HCT116 (cell line): ENCODE data around the gene PRKAG3. TPM values are rescaled to one million over a fixed set of nuclear protein-coding genes. Genes with fewer than 3 reads are reported as not detected.

ENCODE experiments used
- ATAC-seq: fragments of 200-7000 bp; cut with Tn5 transposase; 2 replicates; pipeline ENCODE4 v1.9.1; 2020; ENCODE audit warnings: mild to moderate bottlenecking, moderate library complexity
- BruUV-seq: library from RNA; stranded (reverse); fragments of 400-500 nt; replicated peaks from 2 replicates; lab custom pipeline; 2021; lab: Mats Ljungman, UMichigan
- CTCF ChIA-PET: fragments of 300-600 bp; sonication (Branson Sonifier 250); formaldehyde crosslinking; loops from one replicate; lab custom pipeline; 2021; ENCODE audit warnings: antibody characterized with exemption; lab: Charles Lee
- POLR2A ChIA-PET: fragments of 300-600, 350-600 bp; sonication (Branson Sonifier 250); formaldehyde crosslinking; loops from one replicate; lab custom pipeline; 2021; ENCODE audit warnings: antibody characterized with exemption; lab: Charles Lee
- RAD21 ChIA-PET, 2 experiments: fragments of 300-600 bp; sonication (Branson Sonifier 250); formaldehyde crosslinking; loops; one replicate each; lab custom pipeline; 2023; ENCODE audit warnings: low total read pairs in 2 of 2; ENCODE audit not compliant: uncharacterized antibody in 2 of 2, unreplicated experiment in 2 of 2, low non-redundant PET in 1 of 2; lab: Charles Lee
- DNase-seq: peaks from one replicate; pipeline ENCODE4 v3.0.0-alpha.2; 2010; ENCODE audit warnings: low read depth, low spot score
- H2AFZ ChIP-seq: fragments of 200-600 bp; shearing (Covaris generic), sonication (generic); 2 replicates; pipeline ENCODE4 v1.6.1; 2017; ENCODE audit warnings: low read depth, mixed run types, mixed read lengths, antibody characterized with exemption, low read length; ENCODE audit not compliant: poor library complexity, severe bottlenecking
- H3K27ac ChIP-seq: 2 replicates; pipeline ENCODE4 v1.5.1; 2012; ENCODE audit warnings: low read depth, low read length
- H3K27me3 ChIP-seq: fragments of 200-600 bp; sonication (generic); 2 replicates; pipeline ENCODE4 v1.6.1; 2016; ENCODE audit warnings: mixed run types, low read length, mixed read lengths; ENCODE audit not compliant: insufficient read depth
- H3K36me3 ChIP-seq, 2 experiments: fragments of 200-500 bp in 1 of 2; fragments of 200-600 bp in 1 of 2; sonication (Bioruptor generic) in 1 of 2; sonication (generic) in 1 of 2; 2 replicates each; pipeline versions ENCODE4 v1.5.1 to v1.6.1; 2014 to 2016; ENCODE audit warnings: low read length in 2 of 2, inconsistent platforms in 1 of 2, mixed read lengths in 1 of 2, mixed run types in 1 of 2; ENCODE audit not compliant: insufficient read depth in 2 of 2, control insufficient read depth in 1 of 2
- H3K4me1 ChIP-seq, 2 experiments: fragments of 200-600 bp in 1 of 2; sonication (generic) in 1 of 2; 2 replicates each; pipeline versions ENCODE4 v1.5.1 to v1.6.1; 2012 to 2017; ENCODE audit warnings: low read length in 2 of 2, inconsistent platforms in 1 of 2, mild to moderate bottlenecking in 1 of 2, mixed read lengths in 1 of 2, mixed run types in 1 of 2, moderate library complexity in 1 of 2; ENCODE audit not compliant: insufficient read depth in 2 of 2, control insufficient read depth in 1 of 2
- H3K4me2 ChIP-seq: fragments of 200-600 bp; sonication (generic); 2 replicates; pipeline ENCODE4 v1.6.1; 2017; ENCODE audit warnings: mixed run types, low read length, mixed read lengths
- H3K4me3 ChIP-seq, 2 experiments: fragments of 200-600 bp in 1 of 2; sonication (generic) in 1 of 2; replicated peaks in 1 of 2; 2 replicates each; pipeline ENCODE4 v1.5.1; 2011 to 2016; ENCODE audit warnings: low read length in 2 of 2, control low read depth in 1 of 2, low read depth in 1 of 2, mild to moderate bottlenecking in 1 of 2, mixed read lengths in 1 of 2, mixed run types in 1 of 2
- H3K79me2 ChIP-seq: fragments of 200-600 bp; sonication (generic); 2 replicates; pipeline ENCODE4 v1.6.1; 2017; ENCODE audit warnings: mild to moderate bottlenecking, mixed run types, low read length, moderate library complexity, mixed read lengths; ENCODE audit not compliant: insufficient read depth
- H3K9ac ChIP-seq: fragments of 200-600 bp; sonication (generic); 2 replicates; pipeline ENCODE4 v1.6.1; 2016; ENCODE audit warnings: low read length, mixed read lengths
- H3K9me2 ChIP-seq: fragments of 200-600 bp; sonication (generic), shearing (Covaris generic); 2 replicates; pipeline ENCODE4 v1.6.1; 2017; ENCODE audit warnings: mixed run types, mild to moderate bottlenecking, moderate library complexity; ENCODE audit not compliant: insufficient read depth
- H3K9me3 ChIP-seq, 2 experiments: fragments of 200-500 bp in 1 of 2; fragments of 200-600 bp in 1 of 2; sonication (Bioruptor generic) in 1 of 2; sonication (generic) in 1 of 2; 2 replicates each; pipeline ENCODE4 v1.6.1; 2014 to 2017; ENCODE audit warnings: low read length in 2 of 2, mixed read lengths in 2 of 2, inconsistent platforms in 1 of 2, low read depth in 1 of 2, mild to moderate bottlenecking in 1 of 2, mixed run types in 1 of 2, moderate library complexity in 1 of 2; ENCODE audit not compliant: control insufficient read depth in 1 of 2, insufficient read depth in 1 of 2
- H4K20me1 ChIP-seq: fragments of 200-600 bp; sonication (generic), shearing (Covaris generic); 2 replicates; pipeline ENCODE4 v1.6.1; 2017; ENCODE audit warnings: mixed run types, mild to moderate bottlenecking, moderate library complexity; ENCODE audit not compliant: insufficient read depth
- CEBPB ChIP-seq: IDR thresholded peaks from 2 replicates; pipeline ENCODE4 v1.6.1; 2012; ENCODE audit warnings: low read depth
- EGR1 ChIP-seq: IDR thresholded peaks from 2 replicates; pipeline ENCODE4 v1.6.1; 2012; ENCODE audit warnings: low read depth
- ELF1 ChIP-seq: IDR thresholded peaks from 2 replicates; pipeline ENCODE4 v1.6.1; 2012; ENCODE audit warnings: low read depth, borderline replicate concordance
- EZH2 ChIP-seq: fragments of 200-600 bp; sonication (generic); IDR thresholded peaks from 2 replicates; pipeline ENCODE4 v1.6.1; 2017; ENCODE audit warnings: antibody characterized with exemption, mixed run types
- POLR2A ChIP-seq: IDR thresholded peaks from 2 replicates; pipeline ENCODE4 v1.7.0; 2011; ENCODE audit warnings: borderline replicate concordance; ENCODE audit not compliant: insufficient read depth, insufficient read length; ENCODE audit errors: extremely low read depth
- POLR2AphosphoS5 ChIP-seq: IDR thresholded peaks from 2 replicates; pipeline ENCODE4 v1.6.1; 2011; ENCODE audit warnings: mild to moderate bottlenecking, low read depth, low read length, moderate library complexity
- REST ChIP-seq: IDR thresholded peaks from 2 replicates; pipeline ENCODE4 v1.6.1; 2012; ENCODE audit warnings: low read depth
- SIN3A ChIP-seq: IDR thresholded peaks from 2 replicates; pipeline ENCODE4 v1.6.1; 2012; ENCODE audit warnings: low read depth
- TCF7L2 ChIP-seq: IDR thresholded peaks from 2 replicates; pipeline ENCODE4 v1.7.0; 2011; ENCODE audit warnings: borderline replicate concordance, inconsistent platforms; ENCODE audit not compliant: insufficient read depth, insufficient read length; ENCODE audit errors: extremely low read depth
- ZBTB33 ChIP-seq: IDR thresholded peaks from 2 replicates; pipeline ENCODE4 v1.6.1; 2011; ENCODE audit warnings: mild to moderate bottlenecking, low read length, moderate library complexity; ENCODE audit not compliant: insufficient replicate concordance; ENCODE audit errors: extremely low read depth
- intact Hi-C: fragments of 100-400 bp; cut with micrococcal nuclease; formaldehyde crosslinking; loops from 2 replicates; pipeline ENCODE4 v1.10.0; 2022
- total RNA-seq: library from RNA; stranded (reverse); gene quantifications from one replicate; pipeline ENCODE4 v1.2.1, GENCODE V29; 2021; ENCODE audit not compliant: unreplicated experiment
- TF ChIP-seq, protein P1 (sequence below), 3 experiments: fragments of 200-600 bp in 1 of 3; sonication (generic) in 1 of 3; IDR thresholded peaks in 2 of 3; conservative IDR thresholded peaks in 1 of 3; 2 replicates each; pipeline ENCODE4 v1.5.1; 2012 to 2017; ENCODE audit warnings: low read depth in 2 of 3, low read length in 2 of 3, antibody characterized with exemption in 1 of 3, borderline replicate concordance in 1 of 3, control low read depth in 1 of 3, mild to moderate bottlenecking in 1 of 3, mixed read lengths in 1 of 3, mixed run types in 1 of 3, moderate library complexity in 1 of 3; ENCODE audit not compliant: insufficient read depth in 1 of 3
- TF ChIP-seq, protein P2 (sequence below): IDR thresholded peaks from 2 replicates; pipeline ENCODE4 v1.6.1; 2012

Gene PRKAG3
- total RNA-seq, 1 experiment from 2014 or later = not detected

GRCh38 chr2:218820746-218821369 lies 10.7 kb downstream of the PRKAG3 start:
- BruUV-seq = no TSS peak
- ATAC-seq (no peak), DNase-seq (no peak)
- intact Hi-C loops = no loop called here
- Histone ChIP-seq H3K4me2 (no peak overlapping the region), H3K27me3 (no peaks in the 10 kb centered on the region), H3K4me3 (no peak overlapping the region), H4K20me1 (no peaks in the 10 kb centered on the region), H3K9me3 (no peaks in the 10 kb centered on the region), H3K27ac (no peak overlapping the region), H3K4me1 (no peaks in the 10 kb centered on the region), H2AFZ (no peak overlapping the region), H3K9me2 (no peaks in the 10 kb centered on the region), H3K79me2 (no peaks in the 10 kb centered on the region), H3K9ac (no peak overlapping the region), H3K36me3 (no peaks in the 10 kb centered on the region)
- POLR2A ChIA-PET = no interaction called here
- no peak for TF ChIP-seq REST
- no peak for TF ChIP-seq ELF1
- TF ChIP-seq SIN3A = no peak
- no peak for TF ChIP-seq EZH2
- no peak for TF ChIP-seq POLR2AphosphoS5
- no peak for TF ChIP-seq ZBTB33
- no peak for TF ChIP-seq POLR2A
- TF ChIP-seq, protein P1, sequence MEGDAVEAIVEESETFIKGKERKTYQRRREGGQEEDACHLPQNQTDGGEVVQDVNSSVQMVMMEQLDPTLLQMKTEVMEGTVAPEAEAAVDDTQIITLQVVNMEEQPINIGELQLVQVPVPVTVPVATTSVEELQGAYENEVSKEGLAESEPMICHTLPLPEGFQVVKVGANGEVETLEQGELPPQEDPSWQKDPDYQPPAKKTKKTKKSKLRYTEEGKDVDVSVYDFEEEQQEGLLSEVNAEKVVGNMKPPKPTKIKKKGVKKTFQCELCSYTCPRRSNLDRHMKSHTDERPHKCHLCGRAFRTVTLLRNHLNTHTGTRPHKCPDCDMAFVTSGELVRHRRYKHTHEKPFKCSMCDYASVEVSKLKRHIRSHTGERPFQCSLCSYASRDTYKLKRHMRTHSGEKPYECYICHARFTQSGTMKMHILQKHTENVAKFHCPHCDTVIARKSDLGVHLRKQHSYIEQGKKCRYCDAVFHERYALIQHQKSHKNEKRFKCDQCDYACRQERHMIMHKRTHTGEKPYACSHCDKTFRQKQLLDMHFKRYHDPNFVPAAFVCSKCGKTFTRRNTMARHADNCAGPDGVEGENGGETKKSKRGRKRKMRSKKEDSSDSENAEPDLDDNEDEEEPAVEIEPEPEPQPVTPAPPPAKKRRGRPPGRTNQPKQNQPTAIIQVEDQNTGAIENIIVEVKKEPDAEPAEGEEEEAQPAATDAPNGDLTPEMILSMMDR (IDR thresholded peaks at IDR 0.05 in 2 of 3, conservative IDR thresholded peaks at IDR 0.05 in 1 of 3; ENCODE audit: borderline replicate concordance in 1 of 3, insufficient read depth in 1 of 3, low read depth in 2 of 3, low read length in 2 of 3) = no peak
- TF ChIP-seq CEBPB = no peak
- TF ChIP-seq TCF7L2 = no peak
- TF ChIP-seq EGR1 = no peak
- TF ChIP-seq, protein P2, sequence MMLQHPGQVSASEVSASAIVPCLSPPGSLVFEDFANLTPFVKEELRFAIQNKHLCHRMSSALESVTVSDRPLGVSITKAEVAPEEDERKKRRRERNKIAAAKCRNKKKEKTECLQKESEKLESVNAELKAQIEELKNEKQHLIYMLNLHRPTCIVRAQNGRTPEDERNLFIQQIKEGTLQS = no peak
- RAD21 ChIA-PET = no interaction called here
- CTCF ChIA-PET = no interaction called here
